Esophagus muscularis mucosa (tissue), 4 donors: ENCODE measurements around the gene FOSL2.

Source experiments
- CTCF ChIP-seq, 3 experiments: fragments of 200-600 bp in 2 of 3; fragments of 450-650 bp in 1 of 3; sonication (generic) in 2 of 3; IDR thresholded peaks; one replicate each; pipeline ENCODE4 v1.5.1; 2017 to 2019; ENCODE audit warnings: antibody characterized with exemption in 3 of 3, mild to moderate bottlenecking in 2 of 3, moderate library complexity in 1 of 3
- EP300 ChIP-seq: sonication (generic); formaldehyde crosslinking; IDR thresholded peaks from one replicate; pipeline ENCODE4 v1.6.1; 2017; ENCODE audit warnings: antibody characterized with exemption
- POLR2A ChIP-seq: fragments of 450-650 bp; IDR thresholded peaks from one replicate; pipeline ENCODE4 v1.6.1; 2017; ENCODE audit warnings: antibody characterized with exemption, moderate library complexity, mild to moderate bottlenecking, low read depth
- POLR2AphosphoS5 ChIP-seq, 2 donors: sonication (generic); formaldehyde crosslinking; IDR thresholded peaks; one replicate each; pipeline ENCODE4 v1.6.1; 2017; ENCODE audit warnings: antibody characterized with exemption in 2 of 2

DNA sequence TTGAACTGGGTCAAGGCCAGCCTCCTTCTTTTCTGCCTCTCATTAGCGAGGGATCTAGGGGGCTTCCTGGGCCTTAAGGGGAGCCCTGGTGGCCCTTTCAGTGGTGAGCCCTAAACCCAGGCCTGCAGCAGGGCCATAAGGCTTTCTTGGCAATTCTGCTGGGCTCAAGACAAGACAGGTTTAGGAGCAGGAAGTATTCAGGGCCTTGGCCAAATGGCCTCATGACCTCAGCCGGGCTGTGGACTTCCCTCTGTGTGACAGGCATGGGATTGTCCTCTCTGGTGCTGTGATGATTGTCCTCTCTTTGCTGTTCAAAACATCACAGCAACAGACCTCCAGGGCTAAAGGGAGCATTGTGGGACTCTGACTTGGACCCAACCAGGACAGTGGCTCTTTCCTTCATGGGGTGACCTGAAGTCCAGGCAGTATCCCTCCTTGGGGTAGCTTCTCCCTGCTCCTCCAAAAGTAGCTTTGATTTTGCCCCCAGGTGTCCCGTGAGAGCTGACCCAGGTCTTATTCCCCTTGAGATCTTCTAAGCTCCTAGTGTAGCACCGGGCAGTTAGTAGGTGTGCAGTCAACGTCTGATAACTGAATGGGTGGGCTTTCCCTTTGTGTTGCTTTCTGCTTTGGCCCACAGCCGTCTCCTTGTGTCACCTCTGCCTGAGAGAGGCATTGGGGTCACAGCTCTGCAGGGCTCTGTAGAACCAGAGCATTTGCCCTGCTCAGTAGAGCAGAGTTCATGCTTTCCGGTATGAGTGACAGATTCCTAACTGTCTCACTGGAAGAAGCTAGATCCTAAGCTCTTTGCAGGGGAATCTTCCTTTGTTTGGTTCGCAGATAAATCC lies 14.7 kb downstream of the FOSL2 start:
- TF ChIP-seq CTCF (IDR thresholded peaks at IDR 0.05), result no peak
- no peak for TF ChIP-seq POLR2AphosphoS5 (IDR thresholded peaks at IDR 0.05)
- no peak for TF ChIP-seq POLR2A
- TF ChIP-seq EP300, result no peak
